ENCODE measurements around the gene CDK2AP2.

DNA sequence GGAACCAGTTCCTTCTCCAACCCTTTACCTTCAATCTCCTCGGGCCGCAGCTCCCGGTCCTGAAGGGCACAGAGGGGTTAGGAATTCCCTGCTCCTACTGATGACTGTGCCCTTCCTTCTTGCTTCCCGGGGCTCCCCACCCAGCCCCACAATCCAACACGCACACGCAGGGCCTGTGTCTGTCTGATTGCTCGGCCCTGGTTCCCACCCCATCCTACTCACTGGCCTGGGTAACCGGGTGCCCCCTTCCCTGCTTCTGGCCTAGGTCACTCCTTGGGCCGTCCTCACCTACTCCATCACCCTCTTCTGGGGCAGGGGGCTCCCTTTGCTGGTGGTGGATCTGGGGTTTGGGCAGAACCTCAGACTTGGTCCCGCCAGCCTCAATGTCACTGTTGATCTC lies 14.0 kb upstream of the CDK2AP2 start:
- TF ChIP-seq, protein P1, sequence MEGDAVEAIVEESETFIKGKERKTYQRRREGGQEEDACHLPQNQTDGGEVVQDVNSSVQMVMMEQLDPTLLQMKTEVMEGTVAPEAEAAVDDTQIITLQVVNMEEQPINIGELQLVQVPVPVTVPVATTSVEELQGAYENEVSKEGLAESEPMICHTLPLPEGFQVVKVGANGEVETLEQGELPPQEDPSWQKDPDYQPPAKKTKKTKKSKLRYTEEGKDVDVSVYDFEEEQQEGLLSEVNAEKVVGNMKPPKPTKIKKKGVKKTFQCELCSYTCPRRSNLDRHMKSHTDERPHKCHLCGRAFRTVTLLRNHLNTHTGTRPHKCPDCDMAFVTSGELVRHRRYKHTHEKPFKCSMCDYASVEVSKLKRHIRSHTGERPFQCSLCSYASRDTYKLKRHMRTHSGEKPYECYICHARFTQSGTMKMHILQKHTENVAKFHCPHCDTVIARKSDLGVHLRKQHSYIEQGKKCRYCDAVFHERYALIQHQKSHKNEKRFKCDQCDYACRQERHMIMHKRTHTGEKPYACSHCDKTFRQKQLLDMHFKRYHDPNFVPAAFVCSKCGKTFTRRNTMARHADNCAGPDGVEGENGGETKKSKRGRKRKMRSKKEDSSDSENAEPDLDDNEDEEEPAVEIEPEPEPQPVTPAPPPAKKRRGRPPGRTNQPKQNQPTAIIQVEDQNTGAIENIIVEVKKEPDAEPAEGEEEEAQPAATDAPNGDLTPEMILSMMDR (IDR thresholded peaks at IDR 0.05) = no peak
- no peak for TF ChIP-seq POLR2A (IDR thresholded peaks at IDR 0.05)

All from Peyer's patch (tissue), 4 donors.